GM19043 (cell line): ENCODE data around the gene LARP1B.
"Not testable (repeated sequence)": the region's sequence is repeated elsewhere in the genome, so short reads cannot be mapped to it uniquely, and the experiment has no call there.

ENCODE experiments used
- ATAC-seq: cut with Tn5 transposase; IDR thresholded peaks from one replicate; pipeline ENCODE4 v1.9.1; 2021; ENCODE audit warnings: low read depth; ENCODE audit not compliant: unreplicated experiment

LARP1B gene

DNA sequence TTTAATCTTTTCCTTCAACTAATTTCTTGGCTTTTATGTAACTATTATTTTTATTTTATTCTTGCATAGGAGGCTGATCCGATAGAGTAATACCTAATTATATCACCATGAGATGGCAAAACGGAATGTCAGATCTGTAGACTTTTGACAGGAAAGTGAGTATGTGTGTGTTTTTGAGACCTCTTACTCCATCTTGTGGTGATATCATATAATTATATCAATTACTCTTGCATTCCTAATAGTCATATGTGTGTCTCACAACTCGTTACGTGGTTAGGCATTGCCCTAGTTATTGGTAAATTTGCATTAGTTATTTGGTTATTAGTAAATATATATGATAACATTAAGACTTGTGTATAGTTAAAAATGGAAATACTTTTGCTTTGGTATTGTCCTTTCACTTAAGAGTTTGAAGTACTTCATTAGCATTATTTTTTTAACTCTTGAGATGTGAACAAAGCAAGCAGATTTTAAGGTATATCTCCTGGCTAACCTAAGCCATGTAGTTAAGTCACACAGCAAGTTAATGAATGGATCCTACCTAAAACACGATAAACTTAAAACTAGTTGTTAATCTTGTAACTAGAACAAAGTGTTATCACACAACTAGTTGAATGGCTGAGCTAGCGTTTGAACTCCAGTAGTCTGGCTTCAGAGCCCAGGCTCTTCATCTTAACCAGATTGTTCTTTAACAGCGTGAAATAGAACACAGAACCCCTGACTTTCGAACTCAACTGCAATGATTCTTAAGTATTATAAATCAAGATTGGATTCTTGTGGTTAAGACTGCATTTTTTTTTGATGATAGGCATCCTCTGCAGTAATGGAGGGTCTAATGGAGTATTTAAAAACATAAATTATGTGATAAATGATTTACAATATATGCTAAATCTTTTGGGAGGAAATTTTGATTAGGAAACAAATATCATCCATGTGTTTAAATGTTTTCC lies 159.4 kb downstream of the LARP1B start:
- ATAC-seq = peak; percentile 82

- ATAC-seq = no peak
These were observed 160.5 kb downstream of the LARP1B start for GRCh38 chr4:128221586-128221985.

GRCh38 chr4:128225148-128225547 lies 164.0 kb downstream of the LARP1B start:
- no peak for ATAC-seq

DNA sequence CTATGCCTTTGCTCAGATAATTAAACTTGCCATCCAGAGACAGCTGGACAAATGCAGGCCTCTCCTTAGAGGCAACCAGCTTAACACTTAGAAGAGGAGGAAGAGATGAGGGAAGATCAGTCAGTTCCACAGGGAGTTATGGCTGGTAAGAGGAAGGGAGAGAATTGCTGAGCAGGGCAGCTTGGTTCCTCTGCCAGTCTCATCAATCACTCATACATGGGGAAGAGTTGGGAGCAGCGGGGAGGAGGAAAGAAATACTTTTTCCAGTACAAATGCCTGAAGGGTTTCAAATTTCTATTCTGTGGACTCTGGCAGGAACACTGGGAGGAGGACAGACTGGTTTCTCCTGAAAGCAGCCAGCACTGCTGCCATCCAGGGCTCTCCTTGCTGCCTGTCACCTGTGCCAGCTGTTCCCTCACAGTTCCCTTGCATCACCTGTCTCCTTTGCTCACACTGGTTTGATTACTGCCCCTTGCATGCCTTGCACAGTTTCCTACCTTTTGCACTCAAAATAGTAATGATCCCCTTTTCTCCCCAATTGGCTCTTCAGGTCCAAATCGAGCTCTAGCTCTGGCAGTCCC lies 167.0 kb downstream of the LARP1B start:
- ATAC-seq = no peak

DNA sequence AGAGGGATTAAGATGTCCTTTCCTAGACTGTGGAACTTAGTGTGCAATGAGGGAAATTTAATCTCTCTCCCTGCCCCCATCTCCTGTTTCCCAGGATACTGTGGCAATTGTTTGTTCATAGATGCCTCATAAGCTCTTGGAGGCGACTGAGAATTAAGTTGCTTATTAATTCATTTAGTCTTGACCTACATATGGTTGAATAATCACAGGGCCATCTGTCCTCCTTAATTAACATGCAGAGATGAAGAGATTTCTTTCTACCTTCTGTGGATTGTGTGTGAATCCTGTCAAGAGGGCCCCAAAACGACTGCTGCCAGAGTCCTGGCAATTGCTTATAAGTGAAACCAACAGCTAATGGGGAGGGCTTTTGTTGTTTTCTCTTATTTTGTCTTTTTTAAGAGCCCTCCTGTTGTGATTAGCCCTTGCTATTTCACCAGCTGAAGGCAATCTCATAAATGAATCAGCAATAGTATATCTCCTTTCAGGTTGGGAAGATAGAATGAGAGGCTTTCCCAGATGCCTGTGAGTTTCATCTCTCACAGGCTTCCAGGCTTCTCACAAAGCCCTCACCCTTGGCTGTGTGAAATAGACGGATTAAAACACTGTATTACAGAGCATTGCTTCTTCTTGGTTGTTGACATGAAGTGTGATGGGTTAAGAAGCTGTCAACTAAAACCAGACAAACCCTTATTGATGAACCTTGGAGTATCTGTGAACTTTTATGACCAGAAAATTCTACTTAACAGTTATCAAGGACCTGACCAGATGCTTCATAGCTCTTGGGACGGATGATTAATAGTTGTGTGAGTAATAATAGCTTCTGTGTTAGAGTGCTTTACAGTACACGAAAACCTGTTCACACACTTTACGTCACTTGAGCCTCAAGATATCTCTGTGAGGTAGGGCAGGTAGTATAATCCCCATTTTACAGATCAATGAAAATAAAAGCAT lies 168.0 kb downstream of the LARP1B start:
- no peak for ATAC-seq

DNA sequence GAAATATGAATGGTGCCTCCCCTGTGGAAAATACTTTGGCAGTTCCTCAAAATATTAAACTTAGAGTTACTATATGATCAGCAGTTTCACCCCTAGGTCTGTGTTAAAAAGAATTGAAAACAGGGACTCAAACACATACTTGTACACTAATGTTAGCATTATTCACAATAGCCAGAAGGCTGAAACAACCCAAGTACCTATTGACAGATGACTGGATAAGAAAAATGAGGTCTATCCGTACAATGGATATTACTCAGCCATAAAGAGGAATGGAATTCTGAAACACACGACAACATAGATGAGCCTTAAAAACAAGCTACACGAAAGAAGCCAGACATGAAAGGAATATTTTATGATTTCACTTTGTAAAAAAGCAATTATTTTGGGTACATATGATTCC lies 171.6 kb downstream of the LARP1B start:
- ATAC-seq = no peak

DNA sequence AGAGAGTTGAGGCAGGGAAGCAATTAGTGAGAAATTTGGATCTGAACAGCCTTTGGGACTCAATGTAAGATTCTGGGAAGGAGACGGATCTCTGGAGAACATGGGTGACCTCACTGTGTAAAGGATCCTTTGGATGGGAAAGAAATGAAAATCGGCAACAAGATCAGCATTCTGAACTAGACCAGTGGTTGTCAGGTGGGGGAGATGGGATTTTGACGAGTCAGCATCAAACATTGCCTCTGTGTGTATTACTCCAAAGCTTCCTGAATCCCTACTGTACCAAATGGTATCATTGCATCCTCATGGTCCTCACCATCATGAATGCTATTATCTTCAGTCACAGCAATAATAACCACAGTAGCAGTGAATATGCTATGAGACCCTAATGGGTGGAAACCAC lies 173.7 kb downstream of the LARP1B start:
- ATAC-seq = no peak

DNA sequence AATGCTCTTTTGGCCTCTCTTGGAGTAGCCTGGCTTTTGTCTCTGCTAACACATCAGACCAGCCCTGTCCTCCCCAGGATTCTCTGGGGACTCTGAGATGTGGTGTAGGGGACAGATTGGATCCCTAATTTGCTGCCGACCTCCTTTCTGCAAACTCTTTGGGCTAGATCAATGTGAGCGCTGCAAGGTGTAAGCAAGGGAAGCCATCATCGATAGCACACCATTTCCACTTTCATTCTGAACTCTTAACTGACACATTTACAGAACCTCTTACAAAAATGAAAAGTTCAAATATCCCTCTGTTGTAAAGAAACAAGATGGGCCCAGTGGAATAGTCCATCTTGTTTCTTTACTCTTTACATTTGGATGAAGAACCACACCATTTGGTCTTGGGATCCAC lies 179.9 kb downstream of the LARP1B start:
- ATAC-seq = no peak

DNA sequence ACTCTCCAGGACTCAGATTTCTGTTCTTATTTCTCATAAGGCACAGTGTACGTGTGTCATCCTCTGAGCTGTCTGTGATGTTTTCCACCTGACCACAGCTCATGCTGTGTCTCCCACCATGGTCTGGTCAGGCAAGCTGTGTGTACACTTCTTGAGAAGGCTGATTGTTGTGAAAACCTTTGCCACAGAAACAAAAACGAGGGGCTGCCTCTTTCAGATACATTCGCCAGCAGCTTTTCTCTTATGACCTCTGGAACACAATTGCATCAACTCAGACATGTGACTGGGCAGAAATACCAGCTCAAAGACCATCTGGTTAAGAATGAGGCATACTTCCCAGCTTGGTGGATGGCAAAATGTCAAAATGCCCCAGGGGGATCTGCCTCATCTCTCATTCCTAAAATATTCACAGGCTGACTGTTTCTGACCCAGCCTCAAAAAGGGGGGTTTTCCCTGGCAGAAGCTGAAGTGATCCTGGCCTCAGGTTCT lies 180.4 kb downstream of the LARP1B start:
- no peak for ATAC-seq

DNA sequence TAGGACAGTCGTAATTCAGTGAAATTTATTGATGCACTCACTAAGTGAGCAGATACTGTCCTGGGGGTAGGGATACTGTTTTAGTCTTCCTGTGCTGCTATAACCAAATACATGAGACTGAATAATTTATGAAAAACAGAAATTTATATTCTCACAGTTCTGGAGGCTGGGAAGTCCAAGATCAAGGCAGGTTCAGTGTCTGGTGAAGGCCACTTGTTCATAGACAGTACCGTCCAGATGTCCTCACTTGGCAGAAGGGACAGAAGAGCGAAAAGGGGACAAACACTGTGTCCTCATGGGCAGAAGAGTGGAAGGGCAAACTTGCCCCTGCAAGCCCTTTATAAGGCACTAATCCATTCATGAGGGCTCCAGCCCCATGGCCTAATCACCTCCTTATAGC lies 180.9 kb downstream of the LARP1B start:
- no peak for ATAC-seq

GRCh38 chr4:128242601-128243000 lies 181.5 kb downstream of the LARP1B start:
- no peak for ATAC-seq

- no peak for ATAC-seq
These were observed 183.3 kb downstream of the LARP1B start for GRCh38 chr4:128244379-128244778.

DNA sequence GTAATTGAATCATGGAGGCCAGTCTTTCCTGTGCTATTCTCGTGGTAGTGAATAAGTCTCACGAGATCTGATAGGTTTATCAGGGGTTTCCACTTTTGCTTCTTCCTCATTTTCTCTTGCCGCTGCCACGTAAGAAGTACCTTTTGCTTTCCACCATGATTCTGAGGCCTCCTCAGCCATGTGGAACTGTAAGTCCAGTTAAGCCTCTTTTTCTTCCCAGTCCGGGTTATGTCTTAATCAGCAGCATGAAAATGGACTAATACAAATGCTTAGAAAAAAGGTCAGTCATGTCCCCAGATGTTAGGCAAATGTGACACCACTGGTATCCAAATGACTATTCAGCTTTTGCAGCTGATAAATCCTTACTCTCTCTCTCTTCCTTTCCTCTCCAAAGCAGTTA lies 184.3 kb downstream of the LARP1B start:
- not testable (repeated sequence) for ATAC-seq

DNA sequence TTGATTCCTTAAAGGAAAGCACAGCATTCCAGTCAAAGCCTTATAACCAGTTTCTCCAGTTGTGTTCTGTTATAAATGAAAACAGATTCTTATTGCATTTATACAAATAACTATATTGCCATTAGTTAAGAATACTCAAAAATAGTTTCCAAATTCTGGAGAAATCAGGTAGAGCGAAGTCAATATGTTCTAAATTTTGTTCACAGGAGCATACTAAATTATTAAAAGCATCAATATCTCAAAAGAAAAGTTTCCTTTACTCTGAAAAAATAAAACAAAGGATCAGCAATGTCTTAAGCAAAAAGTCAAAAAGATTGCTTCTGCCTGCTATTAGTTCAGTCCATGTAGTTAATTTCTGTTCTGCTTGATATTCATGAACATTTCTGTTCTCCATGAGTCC lies 186.8 kb downstream of the LARP1B start:
- ATAC-seq = no peak

DNA sequence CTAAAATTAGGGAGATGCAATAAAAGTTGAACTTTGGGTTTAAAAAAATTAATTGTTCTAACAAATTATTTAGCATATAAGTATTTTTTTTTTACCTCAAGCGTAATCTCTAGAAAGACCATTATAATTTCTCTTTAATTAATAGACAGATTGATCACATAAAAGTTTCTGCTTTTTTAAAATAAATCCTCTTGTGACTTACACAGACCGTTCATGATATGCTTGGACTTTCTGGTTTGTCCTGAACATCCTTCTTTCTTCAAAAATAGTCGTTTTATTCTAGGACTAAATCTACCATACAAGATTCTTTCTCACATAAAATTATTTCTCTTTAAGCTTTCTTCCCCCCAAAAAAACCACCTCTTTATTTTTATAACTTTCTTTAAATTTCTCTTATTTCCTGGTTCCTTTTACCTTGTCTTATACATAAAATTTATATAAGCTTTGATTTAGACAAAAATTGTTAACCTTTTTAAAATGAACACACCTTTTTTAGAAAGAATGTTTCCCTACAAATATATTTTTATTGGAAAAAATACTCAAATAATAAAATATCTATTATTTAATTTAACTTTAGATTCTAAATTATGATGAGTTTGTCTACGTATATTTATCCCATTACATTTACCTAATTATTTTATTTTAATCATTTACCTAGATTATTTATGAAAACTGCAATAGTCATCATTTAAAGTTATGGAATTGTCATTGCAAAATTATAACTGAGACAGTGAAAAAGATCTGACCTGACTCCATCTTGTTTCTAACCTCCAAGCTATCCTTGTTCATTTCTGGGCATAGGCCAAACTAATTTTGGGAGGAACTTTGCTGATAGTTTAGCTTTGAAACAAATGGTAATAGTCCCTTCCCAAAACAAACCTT lies 188.9 kb downstream of the LARP1B start:
- no peak for ATAC-seq

GRCh38 chr4:128255906-128256305 lies 194.8 kb downstream of the LARP1B start:
- no peak for ATAC-seq

- no peak for ATAC-seq
These were observed 195.4 kb downstream of the LARP1B start for GRCh38 chr4:128256539-128256938.

- not testable (repeated sequence) for ATAC-seq
These were observed 197.1 kb downstream of the LARP1B start for GRCh38 chr4:128258166-128258565.

GRCh38 chr4:128259889-128260288 lies 198.8 kb downstream of the LARP1B start:
- ATAC-seq = not testable (repeated sequence)
